PC-3 (cell line): ENCODE results near the gene HEXB. TPM values are rescaled to one million over a fixed set of nuclear protein-coding genes. Genes with fewer than 3 reads are reported as not detected.

ENCODE experiments used
- ATAC-seq: fragments of 200-7000 bp; cut with Tn5 transposase; 2 replicates; pipeline ENCODE4 v1.9.1; 2020; ENCODE audit warnings: mild to moderate bottlenecking, moderate library complexity
- BruUV-seq: library from RNA; stranded (reverse); fragments of 400-500 nt; replicated peaks from 2 replicates; lab custom pipeline; 2021; lab: Mats Ljungman, UMichigan
- CTCF ChIA-PET: fragments of 300-600 bp; sonication (Branson Sonifier 250); formaldehyde crosslinking; loops from one replicate; lab custom pipeline; 2022; ENCODE audit warnings: antibody characterized with exemption; lab: Charles Lee
- POLR2A ChIA-PET: fragments of 300-600 bp; sonication (Branson Sonifier 250); formaldehyde crosslinking; loops from one replicate; lab custom pipeline; 2022; ENCODE audit warnings: antibody characterized with exemption; ENCODE audit not compliant: unreplicated experiment; lab: Charles Lee
- DNase-seq: peaks from one replicate; pipeline ENCODE4 v3.0.0-alpha.2; 2015
- H2AFZ ChIP-seq: fragments of 300-600 bp; sonication (generic); 2 replicates; pipeline ENCODE4 v1.6.0; 2016; ENCODE audit warnings: antibody characterized with exemption, low read length
- H3F3A ChIP-seq: fragments of 300-600 bp; sonication (generic); one replicate; pipeline ENCODE4 v1.6.0; 2017; ENCODE audit warnings: antibody characterized with exemption, low read length, control low read depth, mild to moderate bottlenecking; ENCODE audit not compliant: unreplicated experiment
- H3K27ac ChIP-seq: fragments of 300-600 bp; sonication (generic); 2 replicates; pipeline ENCODE4 v1.5.1; 2016; ENCODE audit warnings: mild to moderate bottlenecking, low read length
- H3K27me3 ChIP-seq: fragments of 300-600 bp; sonication (generic); 2 replicates; pipeline ENCODE4 v1.6.1; 2016; ENCODE audit warnings: low read length, mixed read lengths
- H3K36me3 ChIP-seq: fragments of 300-600 bp; sonication (generic); 2 replicates; pipeline ENCODE4 v1.6.1; 2016; ENCODE audit warnings: low read depth, mixed run types, low read length, mixed read lengths
- H3K4me1 ChIP-seq: fragments of 300-600 bp; sonication (generic); 2 replicates; pipeline ENCODE4 v1.5.1; 2016; ENCODE audit warnings: low read length; ENCODE audit not compliant: insufficient read depth
- H3K4me2 ChIP-seq: fragments of 300-600 bp; sonication (generic); 2 replicates; pipeline ENCODE4 v1.6.0; 2016; ENCODE audit warnings: low read length
- H3K4me3 ChIP-seq: fragments of 300-600 bp; sonication (generic); 2 replicates; pipeline ENCODE4 v1.5.1; 2016; ENCODE audit warnings: mild to moderate bottlenecking, low read length, mixed read lengths
- H3K79me2 ChIP-seq: fragments of 300-600 bp; sonication (generic); 2 replicates; pipeline ENCODE4 v1.6.1; 2017; ENCODE audit warnings: low read length, mixed read lengths
- H3K9ac ChIP-seq: fragments of 300-600 bp; sonication (generic); 2 replicates; pipeline ENCODE4 v1.6.0; 2016; ENCODE audit warnings: mild to moderate bottlenecking, low read length
- H3K9me2 ChIP-seq: fragments of 300-600 bp; sonication (generic); replicated peaks from 2 replicates; pipeline ENCODE4 v1.6.1; 2016; ENCODE audit warnings: mixed run types, low read length, mixed read lengths
- H3K9me3 ChIP-seq: fragments of 300-600 bp; sonication (generic); 2 replicates; pipeline ENCODE4 v1.6.1; 2016; ENCODE audit warnings: low read length, mixed read lengths
- H4K20me1 ChIP-seq: fragments of 300-600 bp; sonication (generic); 2 replicates; pipeline ENCODE4 v1.6.1; 2016; ENCODE audit warnings: low read length, mixed read lengths
- EZH2 ChIP-seq: fragments of 300-600 bp; sonication (generic); IDR thresholded peaks from one replicate; pipeline ENCODE4 v1.6.1; 2017; ENCODE audit warnings: antibody characterized with exemption, mild to moderate bottlenecking, low read length; ENCODE audit not compliant: unreplicated experiment
- EZH2phosphoT487 ChIP-seq: fragments of 300-600 bp; sonication (generic); IDR thresholded peaks from 2 replicates; pipeline ENCODE4 v1.6.1; 2018; ENCODE audit warnings: mild to moderate bottlenecking, antibody characterized with exemption, low read length, borderline replicate concordance
- intact Hi-C: fragments of 100-400 bp; cut with micrococcal nuclease; formaldehyde crosslinking; loops from 2 replicates; pipeline ENCODE4 v1.9.0; 2023
- total RNA-seq: library from RNA; depleted of rRNA; stranded (reverse); fragments of >200 nt; gene quantifications from 2 replicates; pipeline ENCODE4 v1.2.3, GENCODE V29; 2014
- TF ChIP-seq, protein P1 (sequence below): fragments of 300-600 bp; sonication (generic); conservative IDR thresholded peaks from 2 replicates; pipeline ENCODE4 v1.5.1; 2017; ENCODE audit warnings: antibody characterized with exemption, low read depth, mild to moderate bottlenecking, low read length

HEXB gene
- total RNA-seq, 1 experiment from 2014 or later = 91.5 TPM

DNA sequence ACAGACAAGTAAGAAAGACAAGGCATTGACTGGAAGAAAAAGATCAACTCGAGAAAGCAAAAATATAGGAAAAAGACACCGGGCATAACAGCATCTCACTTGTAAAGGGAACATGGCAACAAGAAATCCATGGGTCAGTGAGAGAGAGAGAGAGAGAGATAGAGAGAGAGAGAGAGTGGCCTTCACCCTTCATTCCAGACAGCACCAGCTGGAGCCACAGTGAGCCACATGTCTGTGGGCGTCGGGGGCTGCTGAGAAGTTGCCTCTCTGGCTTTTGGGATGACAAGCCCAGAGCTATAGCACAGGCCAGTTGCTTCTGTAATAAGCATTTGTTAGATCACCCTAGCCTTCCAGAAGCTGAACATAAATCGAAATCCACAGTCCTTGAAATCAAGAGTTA lies 24.2 kb upstream of the HEXB start:
- ChIA-PET CTCF (no interaction called here), POLR2A (no interaction called here)
- Histone ChIP-seq H3K9ac (no peak overlapping the region), H3F3A (no peaks in the 10 kb centered on the region), H4K20me1 (no peaks in the 10 kb centered on the region), H3K27ac (no peak overlapping the region), H3K79me2 (no peaks in the 10 kb centered on the region), H3K36me3 (no peaks in the 10 kb centered on the region), H3K9me2 (no peaks in the 10 kb centered on the region), H3K27me3 (no peaks in the 10 kb centered on the region), H3K4me3 (no peak overlapping the region), H3K4me2 (no peak overlapping the region), H2AFZ (no peak overlapping the region), H3K4me1 (0 out of 2 replicates have a peak, but pooled peaks cover 5% of the 10 kb centered on the region), H3K9me3 (no peaks in the 10 kb centered on the region)
- TF ChIP-seq EZH2 (no peak), EZH2phosphoT487 (no peak)
- TF ChIP-seq, protein P1, sequence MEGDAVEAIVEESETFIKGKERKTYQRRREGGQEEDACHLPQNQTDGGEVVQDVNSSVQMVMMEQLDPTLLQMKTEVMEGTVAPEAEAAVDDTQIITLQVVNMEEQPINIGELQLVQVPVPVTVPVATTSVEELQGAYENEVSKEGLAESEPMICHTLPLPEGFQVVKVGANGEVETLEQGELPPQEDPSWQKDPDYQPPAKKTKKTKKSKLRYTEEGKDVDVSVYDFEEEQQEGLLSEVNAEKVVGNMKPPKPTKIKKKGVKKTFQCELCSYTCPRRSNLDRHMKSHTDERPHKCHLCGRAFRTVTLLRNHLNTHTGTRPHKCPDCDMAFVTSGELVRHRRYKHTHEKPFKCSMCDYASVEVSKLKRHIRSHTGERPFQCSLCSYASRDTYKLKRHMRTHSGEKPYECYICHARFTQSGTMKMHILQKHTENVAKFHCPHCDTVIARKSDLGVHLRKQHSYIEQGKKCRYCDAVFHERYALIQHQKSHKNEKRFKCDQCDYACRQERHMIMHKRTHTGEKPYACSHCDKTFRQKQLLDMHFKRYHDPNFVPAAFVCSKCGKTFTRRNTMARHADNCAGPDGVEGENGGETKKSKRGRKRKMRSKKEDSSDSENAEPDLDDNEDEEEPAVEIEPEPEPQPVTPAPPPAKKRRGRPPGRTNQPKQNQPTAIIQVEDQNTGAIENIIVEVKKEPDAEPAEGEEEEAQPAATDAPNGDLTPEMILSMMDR = no peak
- intact Hi-C loops = no loop called here
- ATAC-seq (no peak), DNase-seq (no peak)
- BruUV-seq = no TSS peak

GRCh38 chr5:74664551-74664950 lies 20.5 kb upstream of the HEXB start:
- H3K9me2 ChIP-seq = no peaks in the 10 kb centered on the region
- no peaks in the 10 kb centered on the region for H3K27me3 ChIP-seq
- no peaks in the 10 kb centered on the region for H3K36me3 ChIP-seq
- H2AFZ ChIP-seq = no peak overlapping the region
- ChIA-PET POLR2A (interaction anchor here (0.5 kb wide), 1 partner anchor 776 kb away, joined by 9 read pairs; no protein-coding TSS in a partner anchor), CTCF (no interaction called here)
- H3K4me2 ChIP-seq = no peak overlapping the region
- H3K9me3 ChIP-seq = no peaks in the 10 kb centered on the region
- no peak overlapping the region for H3K4me3 ChIP-seq
- H4K20me1 ChIP-seq = no peaks in the 10 kb centered on the region
- TF ChIP-seq, protein P1 = no peak
- TF ChIP-seq EZH2phosphoT487 = no peak
- no peak for TF ChIP-seq EZH2
- 0 out of 2 replicates have a peak, but pooled peaks cover 5% of the 10 kb centered on the region for H3K4me1 ChIP-seq
- ATAC-seq = no peak
- DNase-seq = no peak
- H3F3A ChIP-seq = no peaks in the 10 kb centered on the region
- no peaks in the 10 kb centered on the region for H3K79me2 ChIP-seq
- H3K9ac ChIP-seq = no peak overlapping the region
- no peak overlapping the region for H3K27ac ChIP-seq
- intact Hi-C loops = no loop called here
- no TSS peak for BruUV-seq

DNA sequence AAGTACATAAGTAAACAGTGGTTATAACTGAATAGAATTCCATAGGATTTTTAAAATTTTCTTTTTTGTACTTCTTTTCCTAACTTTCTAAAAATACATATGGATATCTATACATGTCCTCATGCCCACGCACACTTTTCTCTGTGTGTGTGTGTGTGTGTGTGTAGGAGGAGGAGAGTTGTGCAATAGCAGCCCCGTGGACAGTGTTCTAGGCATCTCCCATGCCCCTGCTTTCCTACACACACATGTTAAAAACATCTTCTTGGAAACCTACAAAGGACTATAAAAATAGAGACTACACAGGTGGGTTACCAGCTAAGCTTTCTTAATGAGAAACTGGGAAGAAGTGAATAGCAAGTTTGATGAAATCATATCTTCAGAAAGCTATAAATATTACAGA lies 19.8 kb upstream of the HEXB start:
- Histone ChIP-seq H3K9me2 (no peaks in the 10 kb centered on the region), H3K4me3 (no peak overlapping the region), H2AFZ (no peak overlapping the region), H3K36me3 (no peaks in the 10 kb centered on the region), H3K79me2 (no peaks in the 10 kb centered on the region), H3F3A (no peaks in the 10 kb centered on the region), H4K20me1 (no peaks in the 10 kb centered on the region), H3K9ac (no peak overlapping the region), H3K27ac (no peak overlapping the region), H3K27me3 (no peaks in the 10 kb centered on the region), H3K4me2 (no peak overlapping the region), H3K4me1 (0 out of 2 replicates have a peak, but pooled peaks cover 1% of the 10 kb centered on the region), H3K9me3 (no peaks in the 10 kb centered on the region)
- ChIA-PET POLR2A (no interaction called here), CTCF (no interaction called here)
- ATAC-seq = no peak
- DNase-seq = no peak
- intact Hi-C loops = no loop called here
- no peak for TF ChIP-seq EZH2
- TF ChIP-seq EZH2phosphoT487 = no peak
- TF ChIP-seq, protein P1 = no peak
- no TSS peak for BruUV-seq
